SU-DHL-6 (cell line): ENCODE data around the gene PTDSS2.

ENCODE experiments used
- CTCF ChIP-seq: fragments of 200-600 bp; sonication (generic); IDR thresholded peaks from one replicate; pipeline ENCODE4 v1.5.1; 2017; ENCODE audit warnings: antibody characterized with exemption, mild to moderate bottlenecking, low read length, moderate library complexity; ENCODE audit not compliant: insufficient read depth, poor library complexity, severe bottlenecking
- EZH2phosphoT487 ChIP-seq: fragments of 200-600 bp; sonication (generic), shearing (Covaris generic); conservative IDR thresholded peaks from 2 replicates; pipeline ENCODE4 v1.6.1; 2018; ENCODE audit warnings: mild to moderate bottlenecking, antibody characterized with exemption, low read length, moderate library complexity, mixed read lengths

GRCh38 chr11:469684-470560 lies 19.8 kb downstream of the PTDSS2 start:
- TF ChIP-seq CTCF (no peak), EZH2phosphoT487 (no peak)
